ENCODE results near the gene CFDP1. TPM values are rescaled to one million over a fixed set of nuclear protein-coding genes. Genes with fewer than 3 reads are reported as not detected.
A peak's percentile ranks its signal among the peaks of the same experiment; 100 is the strongest.

The CFDP1 gene
- total and polyA plus RNA-seq, 2 donors (not counting 1 experiment from before 2014, with no cell fraction given) = 47.9 to 80.0 TPM

DNA sequence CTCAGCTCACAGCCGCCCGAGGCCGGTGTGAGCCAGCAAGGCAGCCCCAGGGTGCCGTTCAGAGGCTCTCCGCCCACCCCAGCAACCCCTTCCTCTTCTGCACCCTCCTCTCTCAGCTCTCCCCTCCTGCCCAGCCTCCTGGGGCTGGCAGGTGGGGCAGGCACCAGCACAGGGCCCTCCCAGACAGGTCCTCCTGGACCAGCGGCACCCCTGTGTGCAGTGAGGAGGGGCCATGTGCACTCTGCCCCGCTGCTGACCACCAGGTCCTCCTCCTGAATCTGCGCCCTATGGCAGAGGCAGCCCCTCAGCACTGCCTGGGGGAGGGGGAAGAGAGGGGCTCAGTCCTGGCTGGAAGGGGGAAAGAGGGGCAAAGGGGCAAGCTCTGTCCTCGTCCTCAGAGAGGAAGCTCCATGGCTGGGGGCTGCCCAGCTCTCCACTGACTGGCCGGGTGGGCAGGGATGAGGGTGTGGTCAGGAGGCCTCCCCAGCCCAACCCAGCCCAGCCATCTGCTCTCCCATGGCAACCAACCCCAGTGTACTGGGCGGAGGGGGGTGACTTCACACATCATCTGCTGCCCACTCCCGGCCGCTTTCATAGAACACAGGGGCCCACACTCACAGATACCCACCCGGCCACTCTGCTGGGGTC, 176.5 kb downstream of the CFDP1 start:
- TF ChIP-seq EZH2 (IDR thresholded peaks at IDR 0.05; ENCODE audit: low read length, missing control alignments) = no peak
- TF ChIP-seq, protein P1, sequence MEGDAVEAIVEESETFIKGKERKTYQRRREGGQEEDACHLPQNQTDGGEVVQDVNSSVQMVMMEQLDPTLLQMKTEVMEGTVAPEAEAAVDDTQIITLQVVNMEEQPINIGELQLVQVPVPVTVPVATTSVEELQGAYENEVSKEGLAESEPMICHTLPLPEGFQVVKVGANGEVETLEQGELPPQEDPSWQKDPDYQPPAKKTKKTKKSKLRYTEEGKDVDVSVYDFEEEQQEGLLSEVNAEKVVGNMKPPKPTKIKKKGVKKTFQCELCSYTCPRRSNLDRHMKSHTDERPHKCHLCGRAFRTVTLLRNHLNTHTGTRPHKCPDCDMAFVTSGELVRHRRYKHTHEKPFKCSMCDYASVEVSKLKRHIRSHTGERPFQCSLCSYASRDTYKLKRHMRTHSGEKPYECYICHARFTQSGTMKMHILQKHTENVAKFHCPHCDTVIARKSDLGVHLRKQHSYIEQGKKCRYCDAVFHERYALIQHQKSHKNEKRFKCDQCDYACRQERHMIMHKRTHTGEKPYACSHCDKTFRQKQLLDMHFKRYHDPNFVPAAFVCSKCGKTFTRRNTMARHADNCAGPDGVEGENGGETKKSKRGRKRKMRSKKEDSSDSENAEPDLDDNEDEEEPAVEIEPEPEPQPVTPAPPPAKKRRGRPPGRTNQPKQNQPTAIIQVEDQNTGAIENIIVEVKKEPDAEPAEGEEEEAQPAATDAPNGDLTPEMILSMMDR (conservative IDR thresholded peaks at IDR 0.05 in 1 of 2, IDR thresholded peaks at IDR 0.05 in 1 of 2; ENCODE audit: low read depth in 1 of 2, low read length in 2 of 2) = no peak
- Histone ChIP-seq H3K4me3 (replicated peaks in 1 of 4; ENCODE audit: control extremely low read depth in 1 of 4, insufficient read depth in 1 of 4, low read depth in 3 of 4, low read length in 4 of 4) (peak overlapping the region in 1 of 4 experiments; percentile 32), H3K4me2 (ENCODE audit: extremely low read depth, insufficient read depth, low read length) (peak overlapping the region; percentile 75), H3K27me3 (ENCODE audit: control insufficient read depth, insufficient read depth, low read length) (no peaks in the 10 kb centered on the region), H3K36me3 (ENCODE audit: control insufficient read depth, insufficient read depth, low read length) (peaks cover 5% of the 10 kb centered on the region), H3K9ac (ENCODE audit: insufficient read depth, low read length) (peak overlapping the region; percentile 51), H4K20me1 (ENCODE audit: control insufficient read depth, extremely low read depth, insufficient read depth, low read length) (peaks cover 1% of the 10 kb centered on the region), H3K79me2 (ENCODE audit: control insufficient read depth, insufficient read depth, low read length) (peaks cover 97% of the 10 kb centered on the region), H2AFZ (ENCODE audit: low read length) (no peak overlapping the region), H3K27ac (ENCODE audit: insufficient read depth, low read length) (peak overlapping the region; percentile 90), H3K9me3 (ENCODE audit: control insufficient read depth, insufficient read depth, low read depth, low read length) (no peaks in the 10 kb centered on the region), H3K4me1 (ENCODE audit: control insufficient read depth, extremely low read depth, insufficient read depth, low read length) (peaks cover 73% of the 10 kb centered on the region)
- DNase-seq (ENCODE audit: low read depth in 2 of 2) = peak; percentile 63 to 72

DNA sequence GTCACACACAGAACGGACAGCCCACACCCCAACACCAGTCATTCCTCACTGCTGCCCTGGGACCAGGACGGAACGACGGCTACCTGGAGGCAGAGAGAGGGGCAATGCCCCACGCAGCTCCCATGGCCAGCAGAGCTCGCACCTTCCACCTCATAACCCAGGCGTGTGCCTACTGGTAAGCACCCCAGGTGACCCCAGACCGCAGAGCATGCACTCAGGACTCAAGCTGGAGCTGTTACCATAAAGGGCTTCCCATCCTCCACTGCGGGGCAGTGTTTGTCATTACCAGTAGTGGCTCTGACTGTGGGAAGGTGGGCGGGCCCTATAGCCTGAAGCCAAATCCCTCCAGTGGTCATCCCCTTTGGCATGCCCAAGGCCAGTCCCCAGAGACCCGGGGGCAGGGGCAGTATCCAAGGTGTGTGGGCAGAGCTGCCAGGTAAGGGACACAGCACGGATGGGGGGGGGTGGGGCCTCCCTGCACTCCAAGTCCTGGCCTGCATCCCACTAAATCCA, 177.2 kb downstream of the CFDP1 start:
- H4K20me1 ChIP-seq (ENCODE audit: control insufficient read depth, extremely low read depth, insufficient read depth, low read length) = peaks cover 1% of the 10 kb centered on the region
- no peak overlapping the region for H3K4me3 ChIP-seq (replicated peaks in 1 of 4; ENCODE audit: control extremely low read depth in 1 of 4, insufficient read depth in 1 of 4, low read depth in 3 of 4, low read length in 4 of 4)

DNA sequence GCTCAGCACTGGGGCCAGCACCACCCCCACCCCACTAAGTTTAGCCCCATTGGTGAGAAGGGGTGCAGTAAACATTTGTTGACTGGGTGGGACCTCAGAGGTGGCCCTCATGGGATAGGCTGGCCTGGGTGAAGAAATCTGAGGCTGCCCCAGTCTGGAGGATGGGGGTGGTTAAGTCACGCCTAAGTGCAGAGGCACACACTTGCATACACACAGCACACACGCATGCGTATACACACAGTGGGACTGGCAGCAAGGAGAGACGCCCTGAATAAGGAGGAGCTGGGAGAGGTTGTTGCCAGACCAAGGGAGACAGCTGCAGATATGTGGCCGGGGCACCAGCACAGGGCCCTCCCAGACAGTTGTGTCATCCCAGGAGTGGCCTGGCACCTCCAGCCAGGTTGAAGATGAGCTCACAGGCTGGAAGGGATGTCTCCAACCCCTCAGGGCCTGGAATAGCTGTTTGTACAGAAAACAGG, 178.9 kb downstream of the CFDP1 start:
- Histone ChIP-seq H3K79me2 (ENCODE audit: control insufficient read depth, insufficient read depth, low read length) (peaks cover 95% of the 10 kb centered on the region), H3K9me3 (ENCODE audit: control insufficient read depth, insufficient read depth, low read depth, low read length) (no peaks in the 10 kb centered on the region), H3K27me3 (ENCODE audit: control insufficient read depth, insufficient read depth, low read length) (no peaks in the 10 kb centered on the region), H3K4me2 (ENCODE audit: extremely low read depth, insufficient read depth, low read length) (peak overlapping the region; percentile 21), H3K27ac (ENCODE audit: insufficient read depth, low read length) (peak overlapping the region; percentile 75), H3K4me3 (replicated peaks in 1 of 4; ENCODE audit: control extremely low read depth in 1 of 4, insufficient read depth in 1 of 4, low read depth in 3 of 4, low read length in 4 of 4) (no peak overlapping the region), H3K36me3 (ENCODE audit: control insufficient read depth, insufficient read depth, low read length) (peaks cover 3% of the 10 kb centered on the region), H4K20me1 (ENCODE audit: control insufficient read depth, extremely low read depth, insufficient read depth, low read length) (peaks cover 3% of the 10 kb centered on the region), H3K4me1 (ENCODE audit: control insufficient read depth, extremely low read depth, insufficient read depth, low read length) (peaks cover 70% of the 10 kb centered on the region), H2AFZ (ENCODE audit: low read length) (no peak overlapping the region), H3K9ac (ENCODE audit: insufficient read depth, low read length) (peak overlapping the region; percentile 20)
- TF ChIP-seq, protein P1 (conservative IDR thresholded peaks at IDR 0.05 in 1 of 2, IDR thresholded peaks at IDR 0.05 in 1 of 2; ENCODE audit: low read depth in 1 of 2, low read length in 2 of 2) = no peak
- TF ChIP-seq EZH2 (IDR thresholded peaks at IDR 0.05; ENCODE audit: low read length, missing control alignments) = no peak
- DNase-seq (ENCODE audit: low read depth in 2 of 2) = peak; percentile 60 to 78

More for the DNA sequence above, 177.2 kb downstream of the CFDP1 start:
- no peaks in the 10 kb centered on the region for H3K27me3 ChIP-seq (ENCODE audit: control insufficient read depth, insufficient read depth, low read length)
- peaks cover 68% of the 10 kb centered on the region for H3K4me1 ChIP-seq (ENCODE audit: control insufficient read depth, extremely low read depth, insufficient read depth, low read length)
- peak overlapping the region; percentile 90 for H3K27ac ChIP-seq (ENCODE audit: insufficient read depth, low read length)
- H3K36me3 ChIP-seq (ENCODE audit: control insufficient read depth, insufficient read depth, low read length) = peaks cover 3% of the 10 kb centered on the region
- H3K9ac ChIP-seq (ENCODE audit: insufficient read depth, low read length) = peak overlapping the region; percentile 51
- DNase-seq (ENCODE audit: low read depth in 2 of 2) = no peak
- H3K79me2 ChIP-seq (ENCODE audit: control insufficient read depth, insufficient read depth, low read length) = peaks cover 93% of the 10 kb centered on the region
- no peaks in the 10 kb centered on the region for H3K9me3 ChIP-seq (ENCODE audit: control insufficient read depth, insufficient read depth, low read depth, low read length)
- no peak overlapping the region for H2AFZ ChIP-seq (ENCODE audit: low read length)
- no peak for TF ChIP-seq EZH2 (IDR thresholded peaks at IDR 0.05; ENCODE audit: low read length, missing control alignments)
- TF ChIP-seq, protein P1 (conservative IDR thresholded peaks at IDR 0.05 in 1 of 2, IDR thresholded peaks at IDR 0.05 in 1 of 2; ENCODE audit: low read depth in 1 of 2, low read length in 2 of 2) = no peak
- H3K4me2 ChIP-seq (ENCODE audit: extremely low read depth, insufficient read depth, low read length) = peak overlapping the region; percentile 75

All from fibroblast of lung (primary cell).